ENCODE data around the gene GAB3.

GRCh38 chrX:154732421-154733065, 18.3 kb downstream of the GAB3 start:
- no peak for TF ChIP-seq POLR2A (IDR thresholded peaks at IDR 0.05)
- TF ChIP-seq CTCF (IDR thresholded peaks at IDR 0.05): no peak
- no peak for TF ChIP-seq POLR2AphosphoS5 (IDR thresholded peaks at IDR 0.05)

Data from sigmoid colon (tissue), 4 donors.